Caki2 (cell line): ENCODE data around the gene MEG3. TPM values are rescaled to one million over a fixed set of nuclear protein-coding genes. Genes with fewer than 3 reads are reported as not detected.

Experiments
- DNase-seq: peaks from one replicate; pipeline ENCODE4 v3.0.0-alpha.2; 2015; ENCODE audit warnings: low read depth
- in situ Hi-C: cut with HindIII; loops from 2 replicates; pipeline ENCODE4 v1.10.0; 2016; ENCODE audit warnings: low sequenced_read_pairs, low pct_unique_long_range_greater_than_20kb, mixed read lengths
- total RNA-seq: library from RNA; depleted of rRNA; stranded (reverse); fragments of >200 nt; shearing (Covaris generic); gene quantifications from 2 replicates; pipeline ENCODE4 v1.2.3, GENCODE V29; 2014; ENCODE audit warnings: low replicate concordance

The MEG3 gene
- total RNA-seq, 1 experiment from 2014 or later, result not detected

- no peak for DNase-seq
- in situ Hi-C loops, result no loop called here
These were observed 29.5 kb downstream of the MEG3 start for GRCh38 chr14:100855256-100855930.

GRCh38 chr14:100856056-100856950 lies 30.4 kb downstream of the MEG3 start:
- in situ Hi-C loops, result no loop called here
- DNase-seq, result no peak

GRCh38 chr14:100857233-100857922 lies 31.5 kb downstream of the MEG3 start:
- DNase-seq, result no peak
- in situ Hi-C loops, result no loop called here

- in situ Hi-C loops, result no loop called here
These were observed 32.3 kb downstream of the MEG3 start for GRCh38 chr14:100857923-100858837.

GRCh38 chr14:100858838-100859220 lies 32.9 kb downstream of the MEG3 start:
- in situ Hi-C loops, result no loop called here

More at GRCh38 chr14:100857923-100858837, 32.3 kb downstream of the MEG3 start:
- DNase-seq, result no peak

GRCh38 chr14:100859781-100860180 lies 33.9 kb downstream of the MEG3 start:
- in situ Hi-C loops, result no loop called here
- no peak for DNase-seq

More at GRCh38 chr14:100858838-100859220, 32.9 kb downstream of the MEG3 start:
- no peak for DNase-seq

GRCh38 chr14:100860556-100861187 lies 34.8 kb downstream of the MEG3 start:
- DNase-seq, result no peak
- in situ Hi-C loops, result no loop called here

- in situ Hi-C loops, result no loop called here
- DNase-seq, result no peak
These were observed 35.4 kb downstream of the MEG3 start for GRCh38 chr14:100861188-100861936.

GRCh38 chr14:100861937-100862247 lies 36.0 kb downstream of the MEG3 start:
- in situ Hi-C loops, result no loop called here
- no peak for DNase-seq

- no peak for DNase-seq
- in situ Hi-C loops, result no loop called here
These were observed 36.4 kb downstream of the MEG3 start for GRCh38 chr14:100862277-100862676.

GRCh38 chr14:100862793-100863192 lies 36.9 kb downstream of the MEG3 start:
- DNase-seq, result no peak
- in situ Hi-C loops, result no loop called here

GRCh38 chr14:100864206-100864605 lies 38.3 kb downstream of the MEG3 start:
- DNase-seq, result no peak
- in situ Hi-C loops, result no loop called here

- DNase-seq, result no peak
- in situ Hi-C loops, result no loop called here
These were observed 39.2 kb downstream of the MEG3 start for GRCh38 chr14:100864960-100865681.

GRCh38 chr14:100865682-100866591 lies 40.0 kb downstream of the MEG3 start:
- no peak for DNase-seq
- in situ Hi-C loops, result no loop called here
